ELR (cell line): ENCODE results near the gene MVD.

Experiments used
- DNase-seq: peaks from one replicate; pipeline ENCODE4 v3.0.0-alpha.2; 2015; ENCODE audit warnings: low read depth

Gene MVD

GRCh38 chr16:88605186-88606147, 57.4 kb downstream of the MVD start:
- no peak for DNase-seq

DNA sequence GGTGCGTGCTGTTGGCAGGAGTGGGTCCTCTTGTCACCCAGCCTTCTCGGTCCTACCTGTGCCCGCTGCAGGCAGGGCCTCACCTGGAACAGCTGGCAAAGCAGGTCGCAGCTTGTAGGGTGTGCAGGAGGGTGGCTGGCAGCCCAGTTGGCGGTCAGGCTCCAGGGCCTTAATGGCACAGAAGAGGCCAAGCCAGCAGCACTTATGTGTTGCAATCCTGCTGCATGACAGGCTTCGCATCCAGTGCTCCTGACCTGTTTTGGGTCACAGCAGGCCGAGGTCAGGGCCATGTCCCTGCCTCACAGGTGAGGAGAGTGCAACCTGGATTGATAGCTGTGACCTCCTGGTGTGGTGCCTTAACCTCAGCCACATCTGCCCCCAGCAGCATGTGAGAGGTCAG, 60.8 kb downstream of the MVD start:
- DNase-seq: no peak
